Measurements from ENCODE around the gene ATP13A5.

ATP13A5 gene

GRCh38 chr3:193269343-193270028 is 109.1 kb downstream of the ATP13A5 start:
- no peak for DNase-seq (ENCODE audit: low read depth, low spot score)

GRCh38 chr3:193262707-193263106 is 115.8 kb downstream of the ATP13A5 start:
- DNase-seq (ENCODE audit: low read depth, low spot score): no peak

- no peak for DNase-seq (ENCODE audit: low read depth, low spot score)
Measured at GRCh38 chr3:193261970-193262369, 116.6 kb downstream of the ATP13A5 start.

- DNase-seq (ENCODE audit: low read depth, low spot score): no peak
Measured at GRCh38 chr3:193253986-193254660, 124.4 kb downstream of the ATP13A5 start.

- no peak for DNase-seq (ENCODE audit: low read depth, low spot score)
Measured at GRCh38 chr3:193250492-193250891, 128.1 kb downstream of the ATP13A5 start.

- DNase-seq (ENCODE audit: low read depth, low spot score): no peak
Measured at GRCh38 chr3:193248848-193249468, 129.6 kb downstream of the ATP13A5 start.

GRCh38 chr3:193243571-193243970 is 135.0 kb downstream of the ATP13A5 start:
- DNase-seq (ENCODE audit: low read depth, low spot score): no peak

GRCh38 chr3:193241716-193242115 is 136.8 kb downstream of the ATP13A5 start:
- DNase-seq (ENCODE audit: low read depth, low spot score): no peak

- DNase-seq (ENCODE audit: low read depth, low spot score): peak; percentile 71
Measured at GRCh38 chr3:193240850-193241706, 137.5 kb downstream of the ATP13A5 start, which contains the start of gene PLAAT1. Gene PLAAT1 (plus strand): TSS chr3:193241222. CDS start chr3:193255651, 14,429 bp downstream.

GRCh38 chr3:193240436-193240849 is 138.1 kb downstream of the ATP13A5 start:
- peak; percentile 60 for DNase-seq (ENCODE audit: low read depth, low spot score)

- DNase-seq (ENCODE audit: low read depth, low spot score): no peak
Measured at GRCh38 chr3:193237030-193237429, 141.5 kb downstream of the ATP13A5 start.

GRCh38 chr3:193236599-193236998 is 142.0 kb downstream of the ATP13A5 start:
- no peak for DNase-seq (ENCODE audit: low read depth, low spot score)

GRCh38 chr3:193231201-193231600 is 147.4 kb downstream of the ATP13A5 start:
- DNase-seq (ENCODE audit: low read depth, low spot score): peak; percentile 13

GRCh38 chr3:193230610-193231009 is 147.9 kb downstream of the ATP13A5 start:
- DNase-seq (ENCODE audit: low read depth, low spot score): no peak

- no peak for DNase-seq (ENCODE audit: low read depth, low spot score)
Measured at GRCh38 chr3:193229851-193230420, 148.6 kb downstream of the ATP13A5 start.

- DNase-seq (ENCODE audit: low read depth, low spot score): no peak
Measured at GRCh38 chr3:193228206-193228605, 150.3 kb downstream of the ATP13A5 start.

GRCh38 chr3:193225302-193226125 is 153.0 kb downstream of the ATP13A5 start:
- DNase-seq (ENCODE audit: low read depth, low spot score): peak; percentile 50
